Jurkat, Clone E6-1 (cell line): ENCODE data around the gene SNAPIN.
"Not testable (repeated sequence)": the region's sequence is repeated elsewhere in the genome, so short reads cannot be mapped to it uniquely, and the experiment has no call there.

Experiments used
- DNase-seq: peaks from one replicate; pipeline ENCODE4 v3.0.0-alpha.2; 2011; ENCODE audit warnings: low read depth, low spot score
- H3K4me3 ChIP-seq: 2 replicates; pipeline ENCODE4 v1.5.1; 2011; ENCODE audit warnings: mild to moderate bottlenecking, low read length, control low read depth, moderate library complexity

SNAPIN gene

DNA sequence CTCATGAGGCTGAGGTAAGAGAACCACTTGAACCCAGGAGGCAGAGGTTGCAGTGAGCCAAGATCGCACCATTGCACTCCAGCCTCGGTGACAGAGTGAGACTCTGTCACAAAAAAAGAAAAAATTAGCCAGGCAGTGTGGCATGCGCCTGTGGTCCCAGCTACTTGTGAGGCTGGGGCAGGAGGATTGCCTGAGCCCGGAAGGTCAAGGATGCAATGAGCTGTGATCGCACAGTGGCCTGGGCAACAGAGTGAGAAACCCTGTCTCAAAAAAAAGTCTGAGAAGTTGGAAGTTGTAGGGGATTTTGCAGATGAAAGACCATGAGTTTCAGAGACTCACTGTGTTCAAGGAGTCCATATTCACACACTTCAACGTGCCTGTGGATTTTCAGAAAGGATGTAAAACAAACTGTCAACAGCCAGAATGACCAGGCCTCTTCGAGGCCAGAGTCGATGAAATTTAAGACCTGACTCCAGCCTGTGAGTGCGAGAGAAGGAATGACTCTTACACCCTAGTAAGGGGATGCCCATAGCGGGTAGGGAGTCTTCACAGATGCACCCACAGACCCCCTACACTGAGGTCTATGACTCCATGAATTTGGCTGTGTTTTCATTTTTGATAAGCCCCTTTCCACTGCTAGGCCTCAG lies 33.4 kb upstream of the SNAPIN start:
- no peak overlapping the region for H3K4me3 ChIP-seq
- no peak for DNase-seq

DNA sequence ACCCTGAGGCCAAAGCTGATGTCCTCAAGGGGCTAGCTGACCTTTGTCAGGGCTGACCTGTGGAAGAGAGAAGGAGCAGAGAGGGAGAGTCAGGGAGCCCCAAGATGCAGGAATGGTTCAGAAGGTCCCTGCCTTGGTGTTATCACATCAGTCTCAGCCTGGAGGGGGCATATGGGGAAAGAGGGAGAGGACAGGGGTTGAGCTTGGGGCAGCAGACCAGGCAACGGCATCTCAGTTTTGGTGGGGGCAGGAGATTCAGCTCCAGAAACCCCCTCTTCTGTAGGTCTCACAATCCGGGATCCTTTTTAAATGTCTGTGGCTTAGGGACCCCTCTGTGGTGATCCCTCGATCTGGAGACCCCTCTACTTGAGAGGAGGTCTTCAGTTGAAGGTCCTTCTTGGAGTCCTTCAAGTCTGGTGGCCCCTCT lies 32.0 kb upstream of the SNAPIN start:
- DNase-seq: no peak
- no peak overlapping the region for H3K4me3 ChIP-seq

DNA sequence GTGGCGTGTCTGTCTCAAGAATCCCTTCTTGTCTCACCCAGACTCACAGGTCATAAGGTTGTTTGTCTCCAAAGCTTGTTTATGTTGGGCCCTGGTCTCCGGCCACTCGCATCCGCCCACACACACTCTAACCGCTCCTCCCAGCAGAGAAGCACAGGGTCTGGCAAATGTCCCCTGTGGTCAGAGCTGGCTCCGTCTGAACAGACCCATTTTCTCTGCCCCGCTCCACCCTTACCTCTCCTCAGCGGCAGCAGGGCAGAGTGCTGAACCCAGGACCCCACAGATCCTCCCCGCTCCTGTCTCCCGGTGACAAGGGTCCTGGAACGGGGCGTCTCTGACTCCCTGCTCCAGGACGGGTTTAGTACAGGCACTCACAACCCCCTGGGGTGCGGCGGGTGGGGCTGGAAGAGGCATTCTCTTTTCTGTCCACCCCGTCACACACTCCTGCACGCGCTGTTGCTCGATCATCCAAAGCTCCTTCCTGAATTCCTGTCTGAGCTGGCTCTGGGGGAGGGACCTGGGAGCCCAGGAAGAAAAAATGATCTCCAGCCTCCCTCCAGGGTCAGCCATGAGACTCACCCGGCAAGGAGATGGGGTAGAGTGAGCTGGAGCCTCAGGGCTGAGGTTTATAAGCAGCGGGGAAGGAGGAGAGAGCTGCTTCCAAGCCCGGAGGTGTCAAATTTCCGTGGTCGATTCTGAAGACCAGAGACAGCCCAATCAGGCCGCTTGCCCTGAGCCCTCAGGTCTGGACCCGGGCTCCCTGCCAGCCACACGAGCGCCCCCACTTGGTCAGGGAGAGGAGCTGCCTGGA lies 31.4 kb upstream of the SNAPIN start, which contains the start of gene S100A13:
S100A13 (minus strand) TSS at position 602 of the 811 bp plus-strand sequence. CDS start 1,033 bp downstream, outside the sequence.
- no peak within 1 kb of the TSS for H3K4me3 ChIP-seq
- DNase-seq: no peak

GRCh38 chr1:153627715-153628626 lies 30.5 kb upstream of the SNAPIN start, which contains the start of gene S100A1:
Gene S100A1 (plus strand): TSS chr1:153628434. CDS start chr1:153630522, 2,088 bp downstream.
- no peak within 1 kb of the TSS for H3K4me3 ChIP-seq

DNA sequence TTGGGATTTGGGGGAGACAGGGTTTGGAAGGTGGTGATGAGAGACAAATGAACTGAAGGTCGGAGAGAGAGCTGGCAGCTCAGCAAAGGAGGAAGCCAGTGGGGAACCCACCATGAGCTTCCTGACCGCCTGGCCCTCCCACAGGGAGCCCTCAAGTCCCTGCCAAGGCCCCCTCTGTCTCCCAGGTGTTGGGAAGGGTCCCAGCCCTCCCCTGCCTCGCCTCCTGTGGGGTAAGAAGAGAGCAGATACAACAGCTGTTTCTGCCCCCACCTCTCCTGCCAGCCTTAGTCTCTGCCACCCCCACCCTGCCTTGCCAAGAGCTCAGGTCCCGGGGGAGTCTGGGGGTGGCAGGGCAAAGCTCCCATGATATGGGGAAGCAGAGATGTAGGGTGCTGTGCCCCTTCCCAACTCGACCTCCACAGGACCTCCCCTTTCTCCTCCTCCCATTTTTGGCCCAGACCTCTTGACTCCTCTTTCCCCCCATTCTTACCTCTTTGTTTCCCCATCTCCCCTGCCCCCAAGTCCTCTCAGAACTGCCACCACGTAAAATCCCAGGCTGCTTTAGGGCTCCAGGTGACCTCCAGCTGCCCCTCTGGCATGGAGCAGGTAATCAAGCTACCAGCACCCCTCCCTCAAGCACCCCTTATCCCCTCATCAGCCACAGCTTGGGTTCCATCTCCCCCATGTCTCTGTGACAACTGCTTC lies 29.7 kb upstream of the SNAPIN start:
- no peak for DNase-seq
- H3K4me3 ChIP-seq: no peak overlapping the region

More at GRCh38 chr1:153627715-153628626, 30.5 kb upstream of the SNAPIN start, which contains the start of gene S100A1:
- DNase-seq: no peak

- DNase-seq: no peak
- no peak overlapping the region for H3K4me3 ChIP-seq
Measured at GRCh38 chr1:153629343-153629665, 29.2 kb upstream of the SNAPIN start.

DNA sequence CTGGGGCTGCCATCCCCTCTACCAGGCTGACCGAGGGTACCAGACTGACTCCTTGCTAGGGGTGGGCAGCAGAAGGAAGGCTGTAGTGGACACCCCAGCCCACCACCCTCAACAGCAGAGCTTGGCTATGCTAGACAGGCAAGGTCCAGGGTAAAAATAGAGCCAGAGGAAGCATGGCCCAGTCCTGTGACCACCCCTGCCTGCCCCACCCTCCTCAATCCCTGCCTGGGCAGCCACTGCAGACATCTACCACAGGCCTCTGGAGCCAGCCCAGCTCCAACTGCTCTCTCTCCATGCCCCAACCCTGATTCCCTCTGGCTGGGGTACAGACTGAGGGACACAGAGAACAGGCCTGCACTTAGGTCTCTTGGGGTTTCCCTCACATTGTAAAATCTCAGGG lies 28.5 kb upstream of the SNAPIN start:
- no peak for DNase-seq
- no peak overlapping the region for H3K4me3 ChIP-seq

DNA sequence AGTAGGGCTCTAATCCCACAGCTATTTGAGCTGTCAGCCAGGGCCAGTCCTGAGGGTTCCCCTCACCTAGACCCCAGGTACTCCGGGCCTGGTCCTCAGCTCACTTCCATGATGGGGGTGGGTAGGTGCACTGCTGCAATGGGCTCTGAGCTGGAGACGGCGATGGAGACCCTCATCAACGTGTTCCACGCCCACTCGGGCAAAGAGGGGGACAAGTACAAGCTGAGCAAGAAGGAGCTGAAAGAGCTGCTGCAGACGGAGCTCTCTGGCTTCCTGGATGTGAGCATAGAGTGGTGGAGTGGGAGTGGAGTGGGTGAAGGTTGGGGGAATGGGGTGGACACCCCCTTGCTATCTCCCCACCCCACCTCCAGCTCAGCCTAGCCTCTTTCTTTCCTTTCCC lies 28.1 kb upstream of the SNAPIN start:
- H3K4me3 ChIP-seq: no peak overlapping the region
- no peak for DNase-seq

DNA sequence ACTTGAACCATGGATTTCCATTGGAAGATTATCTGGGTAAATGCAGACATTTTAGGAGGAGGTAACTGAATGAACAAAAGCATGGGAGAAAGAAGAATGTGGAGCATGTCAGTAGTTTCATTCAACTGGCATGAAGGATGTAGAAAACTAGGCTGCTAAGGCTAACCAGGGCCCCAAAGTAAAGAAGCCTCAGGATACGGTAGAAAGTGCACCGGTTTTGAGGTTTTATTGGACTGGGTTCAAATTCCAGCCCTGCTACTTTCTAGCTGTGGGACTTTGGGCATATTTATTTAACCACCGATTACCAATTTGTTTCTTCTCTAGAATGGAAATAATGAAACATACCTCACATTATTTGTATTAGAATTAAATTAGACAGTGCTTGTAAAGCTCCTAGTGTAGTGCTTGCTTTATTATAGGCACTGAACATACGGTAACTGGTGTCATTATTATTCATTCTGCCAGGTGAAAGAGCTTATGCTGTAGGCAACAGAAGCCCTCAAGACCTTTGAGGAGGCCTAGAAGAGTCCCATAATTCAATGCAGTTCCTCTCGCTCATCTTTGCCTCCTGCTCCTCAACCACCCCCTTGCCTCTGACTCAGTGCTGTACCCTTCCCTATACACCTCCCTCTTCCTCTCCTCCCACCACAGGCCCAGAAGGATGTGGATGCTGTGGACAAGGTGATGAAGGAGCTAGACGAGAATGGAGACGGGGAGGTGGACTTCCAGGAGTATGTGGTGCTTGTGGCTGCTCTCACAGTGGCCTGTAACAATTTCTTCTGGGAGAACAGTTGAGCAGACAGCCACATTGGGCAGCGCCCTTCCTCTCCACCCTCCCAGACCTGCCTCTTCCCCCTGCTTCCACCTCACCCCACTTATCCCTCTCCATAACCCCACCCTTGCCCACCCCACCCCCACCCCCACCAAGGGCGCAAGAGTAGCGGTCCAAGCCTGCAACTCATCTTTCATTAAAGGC lies 27.2 kb upstream of the SNAPIN start:
- no peak overlapping the region for H3K4me3 ChIP-seq
- no peak for DNase-seq

GRCh38 chr1:153633161-153633753 lies 25.2 kb upstream of the SNAPIN start:
- DNase-seq: no peak
- H3K4me3 ChIP-seq: peak overlapping the region; percentile 10

DNA sequence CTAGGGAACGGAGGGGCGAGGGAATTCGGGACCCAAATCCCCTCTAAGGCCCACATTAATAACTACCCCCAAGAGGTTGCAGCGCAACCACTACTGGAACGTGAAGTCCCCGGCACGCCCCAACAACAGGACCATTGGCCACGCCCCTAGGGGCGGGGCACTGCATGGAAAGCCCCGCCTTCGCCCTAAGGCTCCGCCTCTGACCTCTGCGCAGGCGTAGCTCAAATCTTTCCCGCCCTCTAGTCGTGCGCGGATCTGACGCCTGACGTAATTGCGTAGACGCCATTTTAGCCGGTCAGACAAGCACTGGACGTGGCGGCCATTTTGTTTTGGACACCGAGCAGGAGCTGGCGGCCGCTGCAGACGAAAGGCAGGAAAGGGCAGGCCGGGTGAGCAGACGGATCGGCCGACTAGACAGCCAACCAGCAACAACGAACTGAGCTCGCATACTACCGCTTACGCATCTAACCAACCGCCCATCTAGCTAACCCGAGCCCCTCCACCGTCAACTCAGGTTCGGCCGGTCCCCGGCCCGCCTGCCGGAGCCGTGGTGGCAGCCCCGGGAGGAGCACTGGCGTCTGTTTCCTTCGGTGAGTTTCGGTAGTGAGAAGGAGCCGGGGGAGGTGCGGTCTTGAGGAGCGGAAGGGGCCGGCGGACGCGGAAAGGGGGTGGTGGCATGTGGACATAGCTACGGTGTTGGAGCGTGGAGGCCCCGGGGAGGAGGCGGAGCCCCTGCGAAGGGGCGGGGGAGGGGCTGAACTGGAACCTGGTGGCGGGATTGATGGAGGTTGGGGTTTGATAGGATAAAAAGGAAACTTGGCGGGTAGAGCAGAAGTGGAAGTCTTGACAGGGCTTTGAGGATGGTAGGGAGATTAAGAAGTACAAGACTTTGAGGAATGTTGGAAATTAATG lies 24.5 kb upstream of the SNAPIN start, which contains the start of gene CHTOP:
CHTOP (plus strand) TSS at position 313 of the 912 bp plus-strand sequence. CDS start 2,523 bp downstream, outside the sequence.
- DNase-seq: peak; percentile 98
- peak within 1 kb of the TSS; percentile 97 for H3K4me3 ChIP-seq

DNA sequence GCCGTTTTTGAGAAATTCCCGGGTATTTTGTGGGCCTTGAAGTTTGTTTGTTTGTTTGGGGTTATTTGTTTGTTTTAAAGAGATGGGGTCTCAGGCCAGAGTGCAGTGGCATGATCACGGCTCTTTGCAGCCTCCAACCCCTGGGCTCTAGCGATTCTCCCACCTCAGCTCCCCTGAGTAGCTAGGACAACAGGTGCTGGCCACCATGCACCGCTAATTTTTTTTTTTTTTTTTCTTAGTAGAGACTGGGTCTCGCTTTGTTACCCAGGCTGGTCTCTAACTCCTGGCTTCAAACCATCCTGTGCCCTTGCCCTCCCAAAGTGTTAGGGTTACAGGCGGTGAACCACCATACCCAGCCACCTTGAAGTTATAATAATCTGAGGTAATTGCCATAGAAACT lies 22.6 kb upstream of the SNAPIN start:
- no peak overlapping the region for H3K4me3 ChIP-seq
- no peak for DNase-seq

DNA sequence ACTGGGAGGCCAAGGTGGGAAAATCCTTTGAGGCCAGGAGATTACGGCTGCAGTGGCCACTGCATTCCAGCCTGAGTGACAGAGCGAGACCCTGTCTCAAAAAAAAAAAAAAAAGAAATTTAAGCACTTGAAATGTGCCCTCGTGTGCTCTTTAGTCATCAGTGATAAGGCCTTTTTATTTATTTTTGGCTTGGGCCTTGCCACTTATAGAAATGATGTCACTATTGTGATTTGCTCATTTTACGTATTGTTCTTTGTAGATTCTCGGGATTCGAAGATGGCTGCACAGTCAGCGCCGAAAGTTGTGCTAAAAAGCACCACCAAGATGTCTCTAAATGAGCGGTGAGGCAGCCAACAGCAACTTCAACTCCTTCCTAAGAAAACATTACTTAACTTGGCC lies 22.2 kb upstream of the SNAPIN start:
- no peak for DNase-seq
- H3K4me3 ChIP-seq: no peak overlapping the region

DNA sequence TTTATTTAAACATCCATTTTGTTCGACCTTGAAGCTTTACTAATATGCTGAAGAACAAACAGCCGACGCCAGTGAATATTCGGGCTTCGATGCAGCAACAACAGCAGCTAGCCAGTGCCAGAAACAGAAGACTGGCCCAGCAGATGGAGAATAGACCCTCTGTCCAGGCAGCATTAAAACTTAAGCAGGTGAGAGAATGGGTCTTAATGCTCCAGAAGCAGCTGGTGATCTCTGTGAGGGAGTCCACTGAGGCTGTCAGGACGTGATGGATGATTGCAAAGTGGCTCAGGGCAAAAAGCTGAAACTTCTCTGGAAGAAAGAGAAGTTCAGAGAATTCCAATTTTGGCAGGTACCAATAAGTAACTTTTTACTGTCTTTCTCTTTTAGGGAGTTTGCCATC lies 20.2 kb upstream of the SNAPIN start:
- no peak overlapping the region for H3K4me3 ChIP-seq

DNA sequence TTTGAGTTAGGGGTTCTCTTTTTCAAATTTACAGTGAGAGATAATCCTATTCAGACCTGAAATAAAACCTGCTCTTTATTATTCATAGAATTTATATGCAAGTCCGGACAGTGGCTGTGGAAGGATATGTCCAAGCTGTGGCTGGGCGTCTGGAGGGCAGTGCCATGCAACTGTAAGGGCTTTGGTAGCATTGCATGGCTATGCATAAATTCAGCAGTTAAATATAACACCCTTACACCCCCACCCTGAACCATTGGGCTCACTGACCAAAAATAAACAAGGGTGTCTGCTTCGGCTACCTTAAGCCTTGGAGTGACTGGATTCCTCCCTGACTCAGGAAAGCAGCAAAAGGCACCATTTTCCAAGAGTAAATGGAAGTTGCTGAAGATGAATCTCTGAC lies 19.2 kb upstream of the SNAPIN start:
- H3K4me3 ChIP-seq: no peak overlapping the region
- no peak for DNase-seq

More for the DNA sequence above, 20.2 kb upstream of the SNAPIN start:
- no peak for DNase-seq

GRCh38 chr1:153640213-153640612 lies 18.3 kb upstream of the SNAPIN start:
- DNase-seq, H3K4me3 ChIP-seq: not testable (repeated sequence)
